Muscle of leg (tissue), 11 donors: ENCODE data around the gene XYLT2. TPM values are rescaled to one million over a fixed set of nuclear protein-coding genes. Genes with fewer than 3 reads are reported as not detected.
A peak's percentile ranks its signal among the peaks of the same experiment; 100 is the strongest.
"Not testable (repeated sequence)": the region's sequence is repeated elsewhere in the genome, so short reads cannot be mapped to it uniquely, and the experiment has no call there.

Source experiments
- DNase-seq: peaks from one replicate; pipeline ENCODE4 v3.0.0; 2013
- H3K27ac ChIP-seq: one replicate; pipeline ENCODE4 v1.5.1; 2013; ENCODE audit warnings: mild to moderate bottlenecking, low read length, control low read depth
- H3K27me3 ChIP-seq: one replicate; pipeline ENCODE4 v1.6.1; 2013; ENCODE audit warnings: low read length; ENCODE audit not compliant: control insufficient read depth, insufficient read depth
- H3K36me3 ChIP-seq: one replicate; pipeline ENCODE4 v1.6.1; 2013; ENCODE audit warnings: low read length; ENCODE audit not compliant: control insufficient read depth, insufficient read depth
- H3K4me1 ChIP-seq: one replicate; pipeline ENCODE4 v1.6.1; 2013; ENCODE audit warnings: low read length; ENCODE audit not compliant: control insufficient read depth, insufficient read depth
- H3K4me3 ChIP-seq: one replicate; pipeline ENCODE4 v1.5.1; 2013; ENCODE audit warnings: low read length, control low read depth
- H3K9me3 ChIP-seq: replicated peaks from 2 replicates; pipeline ENCODE4 v1.6.1; 2013; ENCODE audit warnings: low read depth, low read length; ENCODE audit not compliant: control insufficient read depth
- WGBS: methylation state at CpG from one replicate; pipeline ENCODE4 v1.1.5; 2013; ENCODE audit warnings: missing lambda C conversion rate; ENCODE audit not compliant: insufficient coverage; 5-methylcytosine and 5-hydroxymethylcytosine counted together
- polyA plus RNA-seq, 8 donors: library from polyadenylated mRNA; unstranded; fragments of 120-200 nt; gene quantifications; one replicate each; pipeline versions ENCODE4 v1.2.1 to v1.2.3, GENCODE V29; 2013; ENCODE audit warnings: inconsistent platforms in 1 of 8, low replicate concordance in 1 of 8; ENCODE audit not compliant: insufficient read length in 8 of 8, insufficient read depth in 1 of 8
- total RNA-seq: library from RNA; stranded (reverse); fragments of 120-200 nt; gene quantifications from one replicate; pipeline ENCODE4 v1.2.4, GENCODE V29; 2013

Gene XYLT2
- total and polyA plus RNA-seq, 9 donors: 16.7 to 26.7 (median 22.6) TPM

DNA sequence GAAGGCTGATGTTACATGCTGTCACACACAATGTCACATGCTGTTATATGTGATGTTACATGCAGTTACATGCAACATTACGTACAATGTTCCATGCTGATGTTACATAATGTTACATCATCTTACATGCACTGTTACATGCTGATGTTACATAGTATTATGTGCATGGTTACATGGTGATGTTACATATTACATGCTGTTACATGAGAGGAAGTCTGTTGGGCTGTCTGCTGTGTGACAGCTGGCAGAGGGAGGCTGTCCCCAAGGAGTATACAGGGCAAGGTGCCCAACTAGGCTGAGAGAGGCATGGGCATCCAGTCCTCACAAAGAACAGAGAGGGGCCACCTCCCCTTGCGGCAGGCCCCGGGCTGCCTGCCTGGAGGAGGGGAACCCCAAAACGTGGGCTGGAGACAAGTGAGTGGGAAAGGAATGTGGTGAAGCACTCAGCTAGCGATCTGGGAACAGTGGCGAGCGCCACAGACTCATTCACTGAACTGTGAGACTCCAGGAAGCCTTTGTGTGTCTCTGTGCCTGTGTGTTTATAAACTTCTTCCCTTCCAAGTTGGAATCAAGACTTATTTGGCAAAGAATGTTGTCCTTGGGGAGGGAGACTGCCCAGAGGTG is 41.0 kb upstream of the XYLT2 start:
- no peak overlapping the region for H3K4me3 ChIP-seq
- no peak overlapping the region for H3K27ac ChIP-seq
- no peaks in the 10 kb centered on the region for H3K9me3 ChIP-seq
- 26% methylated on average over 5 of the region's 7 CpGs for WGBS
- no peak for DNase-seq
- H3K27me3 ChIP-seq: no peaks in the 10 kb centered on the region
- no peaks in the 10 kb centered on the region for H3K36me3 ChIP-seq
- peaks cover 7% of the 10 kb centered on the region for H3K4me1 ChIP-seq

DNA sequence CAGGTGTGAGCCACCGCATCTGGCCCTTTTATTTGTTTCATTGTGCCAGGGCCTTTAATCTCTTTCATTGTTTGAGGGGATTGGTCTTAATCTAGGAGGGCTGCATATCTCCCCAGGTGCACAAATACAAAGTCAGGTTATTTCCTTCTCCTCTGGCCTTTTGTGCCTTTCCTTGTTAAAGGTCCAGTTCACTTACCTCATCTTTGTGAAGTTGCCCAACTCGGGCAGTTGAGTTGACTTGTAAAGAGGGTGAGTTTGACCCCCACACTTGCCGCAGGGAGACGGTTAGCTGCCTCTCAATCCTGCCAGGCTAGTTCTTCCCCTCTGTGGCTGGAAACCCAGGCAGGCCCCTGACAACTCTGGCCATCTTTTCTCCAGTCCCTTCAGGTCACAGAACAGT is 38.3 kb upstream of the XYLT2 start:
- Histone ChIP-seq H3K27me3 (peaks cover 2% of the 10 kb centered on the region), H3K9me3 (no peaks in the 10 kb centered on the region), H3K36me3 (no peaks in the 10 kb centered on the region), H3K27ac (no peak overlapping the region), H3K4me1 (peaks cover 5% of the 10 kb centered on the region), H3K4me3 (no peak overlapping the region)
- WGBS: no CpG with 5 or more reads among the region's 4 CpGs
- DNase-seq: no peak

DNA sequence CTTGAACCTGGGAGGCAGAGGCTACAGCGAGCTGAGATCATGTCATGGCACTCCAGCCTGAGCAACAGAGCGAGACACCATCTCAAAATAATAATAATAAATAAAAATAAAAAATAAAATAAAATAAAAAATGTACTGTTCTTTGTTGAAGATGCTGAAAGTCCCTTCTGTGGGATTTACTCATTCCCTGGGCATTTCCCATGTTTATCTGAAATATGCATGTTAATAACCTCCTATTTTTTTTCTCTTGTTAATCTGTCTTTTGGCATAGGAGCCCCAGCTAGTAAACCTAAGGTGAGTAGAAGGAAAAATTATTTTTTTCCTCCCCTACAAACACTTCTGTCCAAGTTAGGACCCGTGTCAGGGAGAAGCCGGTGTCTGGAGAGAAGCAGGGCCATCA is 37.3 kb upstream of the XYLT2 start:
- peaks cover 5% of the 10 kb centered on the region for H3K4me1 ChIP-seq
- no peak overlapping the region for H3K4me3 ChIP-seq
- WGBS: 80% methylated on average over 1 of the region's 4 CpGs
- H3K36me3 ChIP-seq: no peaks in the 10 kb centered on the region
- H3K27me3 ChIP-seq: peaks cover 2% of the 10 kb centered on the region
- no peak for DNase-seq
- H3K27ac ChIP-seq: no peak overlapping the region
- no peaks in the 10 kb centered on the region for H3K9me3 ChIP-seq

DNA sequence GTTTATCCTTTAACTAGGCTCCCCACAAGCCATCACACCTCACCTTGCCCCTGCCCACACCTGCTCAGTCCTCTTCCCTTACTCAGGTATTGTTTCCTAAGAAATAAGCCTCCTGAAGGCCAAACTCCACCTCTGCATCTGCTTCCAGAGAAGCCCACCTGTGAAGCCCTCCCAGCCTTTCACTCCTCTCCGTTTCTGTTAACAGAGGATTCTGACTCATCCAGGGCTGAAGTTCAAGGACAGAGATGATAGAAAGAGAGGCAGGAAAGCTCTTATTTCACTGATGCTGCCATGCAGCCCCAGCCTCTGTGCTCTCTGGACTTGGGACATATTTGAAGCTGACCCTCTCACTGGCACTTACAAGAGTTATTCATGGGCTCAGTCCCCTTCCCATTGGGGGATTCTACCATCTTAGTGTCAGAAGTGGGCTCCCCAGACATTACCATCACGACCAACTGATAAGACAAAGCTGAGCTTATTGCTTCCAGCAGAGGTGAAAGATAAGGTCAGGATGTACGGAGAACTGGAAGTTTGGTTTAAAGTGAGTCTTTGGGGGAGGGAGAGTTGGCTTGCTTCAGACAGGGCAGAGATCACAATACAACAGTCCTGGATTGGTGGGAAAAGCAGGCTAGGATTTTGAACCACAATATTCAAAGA is 35.3 kb upstream of the XYLT2 start:
- no peaks in the 10 kb centered on the region for H3K36me3 ChIP-seq
- no peak overlapping the region for H3K4me3 ChIP-seq
- 44% methylated on average over 1 of the region's 3 CpGs for WGBS
- H3K27me3 ChIP-seq: peaks cover 2% of the 10 kb centered on the region
- peaks cover 4% of the 10 kb centered on the region for H3K4me1 ChIP-seq
- no peak overlapping the region for H3K27ac ChIP-seq
- no peak for DNase-seq
- H3K9me3 ChIP-seq: no peaks in the 10 kb centered on the region

DNA sequence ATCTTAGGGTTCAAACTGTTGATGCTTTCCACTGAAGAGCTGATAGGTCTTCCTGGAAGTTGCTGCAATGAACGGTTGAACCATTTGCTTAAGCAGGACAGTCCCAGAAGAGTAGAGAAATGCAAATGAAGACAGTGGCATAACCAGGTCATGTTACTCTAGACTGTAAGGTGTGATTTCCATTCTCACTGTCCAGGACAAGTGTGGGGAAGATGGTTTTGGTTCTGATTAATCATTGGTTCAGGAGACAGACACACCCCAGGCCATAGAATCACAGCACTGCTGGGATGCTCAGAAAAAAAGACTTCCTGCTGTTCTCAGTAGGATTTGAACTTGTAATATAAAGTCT is 34.8 kb upstream of the XYLT2 start:
- DNase-seq: no peak
- peaks cover 4% of the 10 kb centered on the region for H3K27me3 ChIP-seq
- no peaks in the 10 kb centered on the region for H3K9me3 ChIP-seq
- no peak overlapping the region for H3K4me3 ChIP-seq
- no peaks in the 10 kb centered on the region for H3K36me3 ChIP-seq
- no peak overlapping the region for H3K27ac ChIP-seq
- WGBS: 14% methylated on average over 1 of the region's 1 CpG
- H3K4me1 ChIP-seq: peaks cover 6% of the 10 kb centered on the region

DNA sequence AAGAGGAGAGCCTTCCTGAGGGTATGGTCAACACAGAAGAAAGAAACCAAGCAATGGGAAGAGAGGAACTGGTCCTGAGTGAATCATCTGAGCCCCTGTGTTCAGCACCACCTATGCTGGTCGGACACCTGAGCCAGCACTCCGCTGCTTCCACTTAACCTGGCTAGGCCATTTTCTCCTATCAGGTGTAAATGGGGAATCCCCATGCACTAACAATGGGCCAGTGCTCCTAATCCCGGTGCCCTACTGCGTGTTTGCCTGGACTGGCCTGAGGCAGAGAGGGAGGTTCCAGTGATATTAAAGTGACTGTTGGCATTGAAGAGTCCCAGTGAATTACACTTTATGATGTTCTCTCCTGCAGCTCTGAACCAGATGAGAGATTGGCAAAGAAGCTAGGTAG is 34.4 kb upstream of the XYLT2 start:
- H3K27ac ChIP-seq: no peak overlapping the region
- no peaks in the 10 kb centered on the region for H3K36me3 ChIP-seq
- peaks cover 4% of the 10 kb centered on the region for H3K27me3 ChIP-seq
- peaks cover 6% of the 10 kb centered on the region for H3K4me1 ChIP-seq
- no peak overlapping the region for H3K4me3 ChIP-seq
- 0% methylated on average over 1 of the region's 4 CpGs for WGBS
- no peak for DNase-seq
- no peaks in the 10 kb centered on the region for H3K9me3 ChIP-seq

DNA sequence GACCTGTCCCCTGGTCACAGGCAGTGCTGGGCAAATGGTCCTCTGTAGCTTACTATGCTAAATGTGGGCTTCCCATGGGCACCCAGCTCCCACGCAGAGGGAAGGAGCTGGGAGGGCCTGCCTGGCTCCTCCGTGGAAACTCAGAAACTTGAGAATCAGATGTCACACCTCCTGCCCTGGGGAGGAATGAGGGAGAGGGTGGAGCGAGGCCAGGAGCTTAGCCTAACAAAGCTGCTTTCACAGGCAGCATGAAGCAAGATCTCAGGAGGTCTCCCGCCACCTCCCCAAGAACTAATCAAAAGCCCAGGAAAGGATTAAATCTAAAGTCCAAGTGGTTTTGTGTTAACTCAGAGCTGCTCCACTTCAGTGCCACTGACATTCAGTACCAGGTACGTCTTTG is 33.6 kb upstream of the XYLT2 start:
- no peak for DNase-seq
- H3K27me3 ChIP-seq: peaks cover 4% of the 10 kb centered on the region
- no peaks in the 10 kb centered on the region for H3K9me3 ChIP-seq
- 33% methylated on average over 4 of the region's 5 CpGs for WGBS
- H3K36me3 ChIP-seq: no peaks in the 10 kb centered on the region
- peaks cover 12% of the 10 kb centered on the region for H3K4me1 ChIP-seq
- H3K4me3 ChIP-seq: no peak overlapping the region
- H3K27ac ChIP-seq: no peak overlapping the region

DNA sequence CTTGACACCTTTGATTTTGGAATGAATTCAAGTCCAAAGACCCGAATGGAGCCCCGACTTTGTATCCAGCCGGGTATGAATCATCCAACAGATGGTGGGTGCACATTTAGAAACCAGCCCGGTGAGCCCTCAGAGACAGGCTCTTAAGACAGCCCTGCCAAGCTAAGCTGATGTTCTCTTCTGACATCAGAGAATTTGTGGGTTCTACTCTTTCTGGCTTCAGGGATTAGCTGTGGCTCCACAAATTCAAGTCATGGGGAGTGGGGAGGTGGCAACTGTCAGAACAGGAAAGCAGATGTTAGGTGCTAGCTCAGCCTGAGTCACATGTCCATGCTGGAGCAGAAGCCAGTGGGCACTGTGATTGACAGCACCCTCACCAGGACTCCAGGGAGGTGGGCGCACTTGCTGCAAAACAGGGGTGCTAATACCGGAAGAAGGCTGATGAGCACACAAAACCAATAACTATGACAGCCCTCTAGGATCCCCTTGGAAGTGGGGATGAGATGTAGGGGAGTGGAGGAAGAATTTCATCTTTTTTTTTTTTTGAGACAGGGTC is 31.4 kb upstream of the XYLT2 start:
- Histone ChIP-seq H3K9me3 (no peaks in the 10 kb centered on the region), H3K4me3 (no peak overlapping the region), H3K27ac (no peak overlapping the region), H3K4me1 (peaks cover 34% of the 10 kb centered on the region), H3K27me3 (peaks cover 10% of the 10 kb centered on the region), H3K36me3 (no peaks in the 10 kb centered on the region)
- 68% methylated on average over 4 of the region's 6 CpGs for WGBS
- DNase-seq: no peak

DNA sequence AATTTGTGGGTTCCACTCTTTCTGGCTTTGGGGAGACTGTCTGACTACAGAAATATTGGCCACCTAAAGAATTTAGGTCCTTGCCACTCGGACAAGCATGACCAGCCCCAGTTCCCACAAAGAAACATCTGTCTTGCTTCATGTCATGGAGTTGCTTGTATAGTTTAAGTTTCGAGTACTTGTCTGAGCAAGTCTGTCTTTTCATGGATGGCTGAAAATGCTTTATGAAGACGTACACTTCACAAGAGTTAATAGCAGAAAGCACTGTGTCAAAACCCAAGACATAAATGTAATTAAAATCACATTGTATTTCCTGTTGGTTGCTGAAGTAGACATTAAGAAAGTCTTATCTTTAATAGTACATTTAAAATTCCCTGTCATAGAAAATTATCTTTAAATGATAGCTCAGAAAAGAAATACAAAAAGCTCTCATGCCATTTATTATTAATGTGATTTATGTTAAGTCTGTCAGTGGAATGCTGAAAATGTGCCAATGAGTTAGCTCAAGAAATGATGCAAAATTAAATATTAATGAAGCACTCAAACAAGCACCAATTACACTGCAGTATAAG is 29.8 kb upstream of the XYLT2 start:
- Histone ChIP-seq H3K4me3 (no peak overlapping the region), H3K36me3 (no peaks in the 10 kb centered on the region), H3K4me1 (peaks cover 40% of the 10 kb centered on the region), H3K27me3 (peaks cover 8% of the 10 kb centered on the region), H3K9me3 (no peaks in the 10 kb centered on the region), H3K27ac (no peak overlapping the region)
- no peak for DNase-seq
- no CpG with 5 or more reads among the region's 3 CpGs for WGBS

DNA sequence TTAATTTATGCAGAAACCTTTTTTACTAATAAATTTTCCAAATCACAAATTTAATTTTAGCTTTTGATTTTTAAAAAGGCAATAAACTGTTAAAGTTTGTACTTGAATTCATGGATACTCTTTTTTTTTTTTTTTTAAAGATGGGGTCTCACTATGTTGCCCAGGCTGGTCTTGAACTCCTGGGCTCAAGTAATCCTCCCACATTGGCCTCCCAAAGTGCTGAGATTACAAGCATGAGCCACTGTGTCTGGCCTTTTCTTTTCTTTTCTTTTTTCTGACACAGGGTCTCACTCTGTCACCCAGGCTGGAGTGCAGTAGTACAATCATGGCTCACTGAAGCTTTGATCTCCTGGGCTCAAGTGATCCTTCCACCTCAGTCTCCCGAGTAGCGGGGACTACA is 29.3 kb upstream of the XYLT2 start:
- peak overlapping the region; percentile 1 for H3K27ac ChIP-seq
- H3K27me3 ChIP-seq, DNase-seq, H3K36me3 ChIP-seq, H3K4me3 ChIP-seq, H3K9me3 ChIP-seq: not testable (repeated sequence)
- WGBS: no CpG with 5 or more reads among the region's 2 CpGs
- peaks cover 40% of the 10 kb centered on the region for H3K4me1 ChIP-seq
